Measurements from ENCODE around the gene ATRNL1. TPM values are rescaled to one million over a fixed set of nuclear protein-coding genes. Genes with fewer than 3 reads are reported as not detected.

ATRNL1 gene
- total and polyA plus RNA-seq, 4 donors, result 0.40 to 26.9 (median 5.3) TPM

DNA sequence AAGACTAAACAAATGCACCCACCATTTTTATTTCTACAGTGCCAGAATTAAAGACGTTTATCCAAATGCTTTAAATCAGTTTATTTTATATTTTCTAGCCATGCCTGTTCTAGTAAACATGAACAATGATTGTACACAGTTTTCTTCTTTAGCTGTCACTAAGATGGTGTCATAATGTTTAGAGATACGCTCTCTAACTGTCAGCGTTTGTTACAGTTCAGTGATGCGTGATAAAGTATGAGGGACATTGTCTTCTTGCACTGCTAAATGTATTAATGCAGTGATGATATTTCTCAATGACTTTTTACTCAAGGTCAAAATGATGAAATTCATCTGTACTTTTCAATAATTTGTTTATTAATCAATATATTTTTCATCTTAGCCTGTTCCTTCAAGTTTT, 513.6 kb downstream of the ATRNL1 start:
- 74% methylated on average over 4 of the region's 4 CpGs for WGBS

GRCh38 chr10:115624448-115624847, 531.3 kb downstream of the ATRNL1 start:
- 83% methylated on average over 4 of the region's 4 CpGs for WGBS
- no peak for DNase-seq (ENCODE audit: low spot score)
- Histone ChIP-seq H3K27ac (ENCODE audit: low read depth in 1 of 2, low read length in 2 of 2) (no peak overlapping the region), H3K9ac (ENCODE audit: low read depth in 1 of 2, low read length in 2 of 2) (no peak overlapping the region), H3K36me3 (ENCODE audit: control insufficient read depth in 4 of 4, insufficient read depth in 3 of 4, low read depth in 1 of 4, low read length in 3 of 4) (no peaks in the 10 kb centered on the region), H3K27me3 (ENCODE audit: control insufficient read depth in 4 of 4, insufficient read depth in 4 of 4, low read length in 3 of 4) (no peaks in the 10 kb centered on the region), H3K4me1 (ENCODE audit: control insufficient read depth in 4 of 4, insufficient read depth in 4 of 4, low read length in 3 of 4) (no peaks in the 10 kb centered on the region), H3K4me3 (ENCODE audit: low read depth in 1 of 3, low read length in 3 of 3) (no peak overlapping the region), H3K9me3 (ENCODE audit: control insufficient read depth in 4 of 4, low read length in 3 of 4) (no peaks in the 10 kb centered on the region)
- TF ChIP-seq RXRA (IDR thresholded peaks at IDR 0.05) (no peak), NR2F2 (IDR thresholded peaks at IDR 0.05) (no peak), YY1 (IDR thresholded peaks at IDR 0.05) (no peak)

More for the DNA sequence above, 513.6 kb downstream of the ATRNL1 start:
- Histone ChIP-seq H3K27me3 (ENCODE audit: control insufficient read depth in 4 of 4, insufficient read depth in 4 of 4, low read length in 3 of 4) (no peaks in the 10 kb centered on the region), H3K4me1 (ENCODE audit: control insufficient read depth in 4 of 4, insufficient read depth in 4 of 4, low read length in 3 of 4) (no peaks in the 10 kb centered on the region), H3K9ac (ENCODE audit: low read depth in 1 of 2, low read length in 2 of 2) (no peak overlapping the region), H3K4me3 (ENCODE audit: low read depth in 1 of 3, low read length in 3 of 3) (no peak overlapping the region), H3K36me3 (ENCODE audit: control insufficient read depth in 4 of 4, insufficient read depth in 3 of 4, low read depth in 1 of 4, low read length in 3 of 4) (no peaks in the 10 kb centered on the region), H3K27ac (ENCODE audit: low read depth in 1 of 2, low read length in 2 of 2) (no peak overlapping the region), H3K9me3 (ENCODE audit: control insufficient read depth in 4 of 4, low read length in 3 of 4) (peaks cover 0 to 3% (median 0%) of the 10 kb centered on the region in 4 donors)
- TF ChIP-seq NR2F2 (IDR thresholded peaks at IDR 0.05), result no peak
- TF ChIP-seq REST (IDR thresholded peaks at IDR 0.05), result no peak
- TF ChIP-seq JUND (IDR thresholded peaks at IDR 0.05), result no peak
- TF ChIP-seq, protein P1, sequence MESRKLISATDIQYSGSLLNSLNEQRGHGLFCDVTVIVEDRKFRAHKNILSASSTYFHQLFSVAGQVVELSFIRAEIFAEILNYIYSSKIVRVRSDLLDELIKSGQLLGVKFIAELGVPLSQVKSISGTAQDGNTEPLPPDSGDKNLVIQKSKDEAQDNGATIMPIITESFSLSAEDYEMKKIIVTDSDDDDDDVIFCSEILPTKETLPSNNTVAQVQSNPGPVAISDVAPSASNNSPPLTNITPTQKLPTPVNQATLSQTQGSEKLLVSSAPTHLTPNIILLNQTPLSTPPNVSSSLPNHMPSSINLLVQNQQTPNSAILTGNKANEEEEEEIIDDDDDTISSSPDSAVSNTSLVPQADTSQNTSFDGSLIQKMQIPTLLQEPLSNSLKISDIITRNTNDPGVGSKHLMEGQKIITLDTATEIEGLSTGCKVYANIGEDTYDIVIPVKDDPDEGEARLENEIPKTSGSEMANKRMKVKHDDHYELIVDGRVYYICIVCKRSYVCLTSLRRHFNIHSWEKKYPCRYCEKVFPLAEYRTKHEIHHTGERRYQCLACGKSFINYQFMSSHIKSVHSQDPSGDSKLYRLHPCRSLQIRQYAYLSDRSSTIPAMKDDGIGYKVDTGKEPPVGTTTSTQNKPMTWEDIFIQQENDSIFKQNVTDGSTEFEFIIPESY (IDR thresholded peaks at IDR 0.05), result no peak
- TF ChIP-seq HNF4A (conservative IDR thresholded peaks at IDR 0.05), result no peak
- TF ChIP-seq ATF3 (IDR thresholded peaks at IDR 0.05), result no peak
- DNase-seq (ENCODE audit: low spot score), result no peak

GRCh38 chr10:115628616-115629015, 535.5 kb downstream of the ATRNL1 start:
- WGBS, result 67% methylated on average over 2 of the region's 2 CpGs
- Histone ChIP-seq H3K4me3 (ENCODE audit: low read depth in 1 of 3, low read length in 3 of 3) (no peak overlapping the region), H3K4me1 (ENCODE audit: control insufficient read depth in 4 of 4, insufficient read depth in 4 of 4, low read length in 3 of 4) (no peaks in the 10 kb centered on the region), H3K9ac (ENCODE audit: low read depth in 1 of 2, low read length in 2 of 2) (no peak overlapping the region), H3K27ac (ENCODE audit: low read depth in 1 of 2, low read length in 2 of 2) (no peak overlapping the region), H3K36me3 (ENCODE audit: control insufficient read depth in 4 of 4, insufficient read depth in 3 of 4, low read depth in 1 of 4, low read length in 3 of 4) (no peaks in the 10 kb centered on the region), H3K27me3 (ENCODE audit: control insufficient read depth in 4 of 4, insufficient read depth in 4 of 4, low read length in 3 of 4) (no peaks in the 10 kb centered on the region), H3K9me3 (ENCODE audit: control insufficient read depth in 4 of 4, low read length in 3 of 4) (no peaks in the 10 kb centered on the region)
- no peak for DNase-seq (ENCODE audit: low spot score)
- TF ChIP-seq MAX (IDR thresholded peaks at IDR 0.05) (no peak), NR2F2 (IDR thresholded peaks at IDR 0.05) (no peak), FOXA2 (IDR thresholded peaks at IDR 0.05) (no peak)

All from liver (tissue), 9 donors.